ENCODE measurements around the gene GRID1.

DNA sequence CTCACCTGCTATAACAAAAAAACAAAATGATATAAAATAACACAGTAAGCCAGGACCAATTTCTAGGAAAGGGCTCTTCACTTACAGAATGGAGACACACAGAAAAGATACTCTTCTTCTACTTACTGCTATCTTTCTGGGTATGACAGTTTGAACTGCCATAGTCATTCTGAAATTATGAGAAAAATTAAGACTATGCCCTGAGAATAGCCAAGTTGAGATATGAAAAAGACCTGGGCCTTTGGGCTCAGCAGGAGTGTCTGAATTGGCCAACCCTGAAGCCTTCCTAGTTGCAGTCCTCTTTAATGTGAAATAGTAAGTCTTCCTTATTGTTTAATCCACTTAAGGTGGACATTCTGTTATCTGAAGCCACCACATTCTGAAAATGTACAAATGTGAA, 519.5 kb downstream of the GRID1 start:
- TF ChIP-seq POLR2AphosphoS5 (IDR thresholded peaks at IDR 0.05; ENCODE audit: low read depth, low read length) (no peak), POLR2A (IDR thresholded peaks at IDR 0.05; ENCODE audit: low read depth, low read length) (no peak), TAF1 (IDR thresholded peaks at IDR 0.05; ENCODE audit: low read depth, low read length) (no peak), POU2F2 (IDR thresholded peaks at IDR 0.05; ENCODE audit: low read depth, low read length) (no peak), PAX5 (IDR thresholded peaks at IDR 0.05; ENCODE audit: insufficient read depth, low read length, severe bottlenecking) (no peak), SPI1 (IDR thresholded peaks at IDR 0.05; ENCODE audit: low read depth, low read length) (no peak)

Data from GM12891 (cell line).